MM.1S (cell line): ENCODE data around the gene EP300.
"Not testable (repeated sequence)": the region's sequence is repeated elsewhere in the genome, so short reads cannot be mapped to it uniquely, and the experiment has no call there.

Source experiments
- DNase-seq: peaks from one replicate; pipeline ENCODE4 v3.0.0-alpha.2; 2015
- H2AFZ ChIP-seq: fragments of 300-600 bp; sonication (generic); 2 replicates; pipeline ENCODE4 v1.6.0; 2016; ENCODE audit warnings: antibody characterized with exemption, low read length
- H3F3A ChIP-seq: fragments of 300-600 bp; sonication (generic); 2 replicates; pipeline ENCODE4 v1.6.1; 2016; ENCODE audit warnings: mild to moderate bottlenecking, antibody characterized with exemption, low read length, moderate library complexity, mixed read lengths; ENCODE audit not compliant: insufficient read depth
- H3K27ac ChIP-seq: fragments of 300-600 bp; sonication (generic); 2 replicates; pipeline ENCODE4 v1.5.1; 2016; ENCODE audit warnings: mild to moderate bottlenecking, low read length
- H3K27me3 ChIP-seq: fragments of 300-600 bp; sonication (generic); replicated peaks from 2 replicates; pipeline ENCODE4 v1.6.0; 2016; ENCODE audit warnings: low read length; ENCODE audit not compliant: insufficient read depth
- H3K36me3 ChIP-seq: fragments of 300-600 bp; sonication (generic); replicated peaks from 2 replicates; pipeline ENCODE4 v1.6.1; 2016; ENCODE audit warnings: mild to moderate bottlenecking, low read length, mixed read lengths; ENCODE audit not compliant: insufficient read depth
- H3K4me1 ChIP-seq: fragments of 300-600 bp; sonication (generic); 2 replicates; pipeline ENCODE4 v1.6.1; 2016; ENCODE audit warnings: low read length, mixed read lengths
- H3K4me2 ChIP-seq: fragments of 300-600 bp; sonication (generic); 2 replicates; pipeline ENCODE4 v1.6.0; 2016; ENCODE audit warnings: low read depth, low read length
- H3K4me3 ChIP-seq: fragments of 300-600 bp; sonication (generic); 2 replicates; pipeline ENCODE4 v1.5.1; 2016; ENCODE audit warnings: low read length, mixed read lengths
- H3K79me2 ChIP-seq: fragments of 300-600 bp; sonication (generic); 2 replicates; pipeline ENCODE4 v1.6.1; 2016; ENCODE audit warnings: mixed run types, low read length, mixed read lengths
- H3K9ac ChIP-seq: fragments of 300-600 bp; sonication (generic); 2 replicates; pipeline ENCODE4 v1.6.1; 2016; ENCODE audit warnings: low read length, mixed read lengths
- H3K9me2 ChIP-seq: fragments of 300-600 bp; sonication (generic); replicated peaks from 2 replicates; pipeline ENCODE4 v1.6.1; 2016; ENCODE audit warnings: mild to moderate bottlenecking, low read length, mixed read lengths; ENCODE audit not compliant: insufficient read depth
- H3K9me3 ChIP-seq: fragments of 300-600 bp; sonication (generic); replicated peaks from 2 replicates; pipeline ENCODE4 v1.6.1; 2016; ENCODE audit warnings: mild to moderate bottlenecking, low read length, mixed read lengths; ENCODE audit not compliant: insufficient read depth
- H4K20me1 ChIP-seq: fragments of 300-600 bp; sonication (generic); 2 replicates; pipeline ENCODE4 v1.6.1; 2016; ENCODE audit warnings: mild to moderate bottlenecking, low read length, moderate library complexity, mixed read lengths; ENCODE audit not compliant: insufficient read depth
- EZH2 ChIP-seq: fragments of 300-600 bp; sonication (generic); optimal IDR thresholded peaks from 2 replicates; pipeline ENCODE3; 2017; ENCODE audit warnings: low read depth, mild to moderate bottlenecking, antibody characterized with exemption, low read length, mixed read lengths
- EZH2phosphoT487 ChIP-seq: fragments of 300-600 bp; sonication (generic); IDR thresholded peaks from 2 replicates; pipeline ENCODE4 v1.6.1; 2018; ENCODE audit warnings: antibody characterized with exemption, low read length
- TF ChIP-seq, protein P1 (sequence below): fragments of 300-600 bp; sonication (generic); IDR thresholded peaks from 2 replicates; pipeline ENCODE4 v1.5.1; 2016; ENCODE audit warnings: antibody characterized with exemption, low read length, mixed read lengths

EP300 gene

GRCh38 chr22:41048791-41049717 lies 43.3 kb upstream of the EP300 start:
- Histone ChIP-seq H3K9me3 (no peaks in the 10 kb centered on the region), H3K9ac (no peak overlapping the region), H3F3A (no peaks in the 10 kb centered on the region), H3K27ac (no peak overlapping the region), H3K4me1 (no peaks in the 10 kb centered on the region), H3K4me2 (no peak overlapping the region), H3K27me3 (no peaks in the 10 kb centered on the region), H3K9me2 (no peaks in the 10 kb centered on the region), H4K20me1 (no peaks in the 10 kb centered on the region), H3K79me2 (no peaks in the 10 kb centered on the region), H3K4me3 (no peak overlapping the region), H2AFZ (no peak overlapping the region), H3K36me3 (no peaks in the 10 kb centered on the region)
- no peak for TF ChIP-seq EZH2phosphoT487
- TF ChIP-seq, protein P1, sequence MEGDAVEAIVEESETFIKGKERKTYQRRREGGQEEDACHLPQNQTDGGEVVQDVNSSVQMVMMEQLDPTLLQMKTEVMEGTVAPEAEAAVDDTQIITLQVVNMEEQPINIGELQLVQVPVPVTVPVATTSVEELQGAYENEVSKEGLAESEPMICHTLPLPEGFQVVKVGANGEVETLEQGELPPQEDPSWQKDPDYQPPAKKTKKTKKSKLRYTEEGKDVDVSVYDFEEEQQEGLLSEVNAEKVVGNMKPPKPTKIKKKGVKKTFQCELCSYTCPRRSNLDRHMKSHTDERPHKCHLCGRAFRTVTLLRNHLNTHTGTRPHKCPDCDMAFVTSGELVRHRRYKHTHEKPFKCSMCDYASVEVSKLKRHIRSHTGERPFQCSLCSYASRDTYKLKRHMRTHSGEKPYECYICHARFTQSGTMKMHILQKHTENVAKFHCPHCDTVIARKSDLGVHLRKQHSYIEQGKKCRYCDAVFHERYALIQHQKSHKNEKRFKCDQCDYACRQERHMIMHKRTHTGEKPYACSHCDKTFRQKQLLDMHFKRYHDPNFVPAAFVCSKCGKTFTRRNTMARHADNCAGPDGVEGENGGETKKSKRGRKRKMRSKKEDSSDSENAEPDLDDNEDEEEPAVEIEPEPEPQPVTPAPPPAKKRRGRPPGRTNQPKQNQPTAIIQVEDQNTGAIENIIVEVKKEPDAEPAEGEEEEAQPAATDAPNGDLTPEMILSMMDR = no peak
- TF ChIP-seq EZH2 = no peak
- DNase-seq = no peak

- H3K9me2 ChIP-seq, DNase-seq, H3K27me3 ChIP-seq, H3K4me3 ChIP-seq, H4K20me1 ChIP-seq, H3K9ac ChIP-seq, H3K4me2 ChIP-seq, H3K79me2 ChIP-seq, H3K27ac ChIP-seq, H3F3A ChIP-seq, H3K9me3 ChIP-seq, H2AFZ ChIP-seq, H3K4me1 ChIP-seq, H3K36me3 ChIP-seq: not testable (repeated sequence)
These were observed 42.6 kb upstream of the EP300 start for GRCh38 chr22:41049795-41050194.

DNA sequence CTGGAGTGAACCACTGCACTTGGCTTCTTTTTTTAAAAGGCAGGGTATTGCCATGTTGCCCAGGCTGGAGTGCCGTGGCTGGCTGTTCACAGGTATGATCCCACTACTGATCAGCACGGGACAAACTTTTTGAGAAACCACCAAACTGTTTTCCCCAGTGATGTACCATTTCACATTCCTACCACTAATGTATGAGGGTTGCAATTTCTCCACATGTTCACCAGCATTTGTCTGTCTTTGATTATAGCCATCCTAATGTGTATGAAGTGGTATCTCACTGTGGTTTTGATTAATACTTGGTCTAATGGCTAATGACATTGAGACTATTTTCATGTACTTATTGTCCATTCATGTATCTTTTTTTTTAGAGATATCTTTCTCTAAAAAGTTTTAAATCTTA lies 41.5 kb upstream of the EP300 start:
- H3K9me2 ChIP-seq = no peaks in the 10 kb centered on the region
- DNase-seq = no peak
- H3K27ac ChIP-seq = no peak overlapping the region
- H3K4me3 ChIP-seq = no peak overlapping the region
- no peak overlapping the region for H3K9ac ChIP-seq
- no peaks in the 10 kb centered on the region for H3K4me1 ChIP-seq
- no peaks in the 10 kb centered on the region for H3K36me3 ChIP-seq
- no peaks in the 10 kb centered on the region for H4K20me1 ChIP-seq
- no peaks in the 10 kb centered on the region for H3K27me3 ChIP-seq
- no peaks in the 10 kb centered on the region for H3K79me2 ChIP-seq
- H3F3A ChIP-seq = no peaks in the 10 kb centered on the region
- TF ChIP-seq, protein P1 = no peak
- TF ChIP-seq EZH2phosphoT487 (no peak), EZH2 (no peak)
- H3K4me2 ChIP-seq = no peak overlapping the region
- H3K9me3 ChIP-seq = no peaks in the 10 kb centered on the region
- H2AFZ ChIP-seq = no peak overlapping the region
